Endothelial cell of umbilical vein (primary cell): ENCODE measurements around the gene PLEKHA6. TPM values are rescaled to one million over a fixed set of nuclear protein-coding genes. Genes with fewer than 3 reads are reported as not detected.

Experiments
- BruUV-seq: library from RNA; stranded (reverse); fragments of 400-500 nt; replicated peaks from 2 replicates; lab custom pipeline; 2021; lab: Mats Ljungman, UMichigan
- CTCF ChIA-PET: fragments of 300-600, 350-600 bp; sonication (Branson Sonifier 250); formaldehyde crosslinking; loops from one replicate; lab custom pipeline; 2021; ENCODE audit warnings: antibody characterized with exemption, inconsistent platforms; lab: Charles Lee
- POLR2A ChIA-PET: fragments of 300-600, 350-600 bp; sonication (Branson Sonifier 250); formaldehyde crosslinking; loops from one replicate; lab custom pipeline; 2021; ENCODE audit warnings: antibody characterized with exemption, inconsistent platforms; lab: Charles Lee
- DNase-seq: peaks from one replicate; pipeline ENCODE4 v3.0.0-alpha.2; 2011; ENCODE audit warnings: low read depth, low spot score
- FAIRE-seq: peaks from 2 replicates; lab custom pipeline; 2011; peaks lifted over from hg19 to GRCh38; lab: Jason Lieb, UNC
- H2AFZ ChIP-seq: 2 replicates; pipeline ENCODE4 v1.6.0; 2012; ENCODE audit warnings: low read depth, low read length, control low read depth, inconsistent platforms
- H3K27ac ChIP-seq: 2 replicates; pipeline ENCODE4 v1.5.1; 2011; ENCODE audit warnings: low read depth, mild to moderate bottlenecking, control low read depth, low read length, moderate library complexity; ENCODE audit not compliant: insufficient read depth
- H3K27me3 ChIP-seq, 2 experiments: 2 replicates each; pipeline versions ENCODE4 v1.6.0 to v1.6.1; 2011; ENCODE audit warnings: low read length in 2 of 2, mixed read lengths in 1 of 2; ENCODE audit not compliant: control insufficient read depth in 2 of 2, insufficient read depth in 2 of 2
- H3K36me3 ChIP-seq, 2 experiments: 2 replicates in 1 of 2; 3 replicates in 1 of 2; pipeline ENCODE4 v1.5.1; 2011; ENCODE audit warnings: low read length in 2 of 2, mild to moderate bottlenecking in 1 of 2, moderate library complexity in 1 of 2; ENCODE audit not compliant: control insufficient read depth in 2 of 2, insufficient read depth in 2 of 2; ENCODE audit errors: extremely low read depth in 1 of 2
- H3K4me1 ChIP-seq: 3 replicates; pipeline ENCODE4 v1.5.1; 2011; ENCODE audit warnings: mild to moderate bottlenecking, low read length; ENCODE audit not compliant: control insufficient read depth, insufficient read depth; ENCODE audit errors: extremely low read depth
- H3K4me2 ChIP-seq: 2 replicates; pipeline ENCODE4 v1.6.1; 2011; ENCODE audit warnings: low read length, control low read depth, mixed read lengths; ENCODE audit not compliant: insufficient read depth
- H3K4me3 ChIP-seq, 3 experiments: fragments of 200-600 bp in 1 of 3; sonication (generic), shearing (Covaris generic) in 1 of 3; replicated peaks in 1 of 3; 2 replicates each; pipeline ENCODE4 v1.5.1; 2011 to 2016; ENCODE audit warnings: control low read depth in 3 of 3, low read length in 3 of 3, mild to moderate bottlenecking in 2 of 3, inconsistent platforms in 1 of 3, low read depth in 1 of 3, moderate library complexity in 1 of 3; ENCODE audit not compliant: insufficient read depth in 1 of 3
- H3K79me2 ChIP-seq: 2 replicates; pipeline ENCODE4 v1.6.0; 2012; ENCODE audit warnings: low read length, inconsistent platforms; ENCODE audit not compliant: control insufficient read depth, insufficient read depth
- H3K9ac ChIP-seq: replicated peaks from 2 replicates; pipeline ENCODE3; 2011; ENCODE audit warnings: low read length, control low read depth; ENCODE audit not compliant: insufficient read depth; ENCODE audit errors: extremely low read depth
- H3K9me1 ChIP-seq: replicated peaks from 3 replicates; pipeline ENCODE4 v1.6.0; 2011; ENCODE audit warnings: mild to moderate bottlenecking, low read length; ENCODE audit not compliant: control insufficient read depth, insufficient read depth; ENCODE audit errors: extremely low read depth
- H3K9me3 ChIP-seq: replicated peaks from 2 replicates; pipeline ENCODE4 v1.5.1; 2012; ENCODE audit warnings: low read length, inconsistent platforms; ENCODE audit not compliant: control insufficient read depth, insufficient read depth
- H4K20me1 ChIP-seq: replicated peaks from 2 replicates; pipeline ENCODE3; 2011; ENCODE audit warnings: mild to moderate bottlenecking, low read length; ENCODE audit not compliant: control insufficient read depth, insufficient read depth; ENCODE audit errors: extremely low read depth
- EZH2 ChIP-seq: IDR thresholded peaks from 2 replicates; pipeline ENCODE4 v1.6.1; 2012; ENCODE audit warnings: borderline replicate concordance, low read depth, mild to moderate bottlenecking, moderate library complexity, low read length, inconsistent platforms; ENCODE audit not compliant: severe bottlenecking
- FOS ChIP-seq: IDR thresholded peaks from 2 replicates; pipeline ENCODE4 v1.6.1; 2011; ENCODE audit warnings: mild to moderate bottlenecking, low read length, moderate library complexity, borderline replicate concordance; ENCODE audit not compliant: insufficient read depth
- GATA2 ChIP-seq: IDR thresholded peaks from 2 replicates; pipeline ENCODE4 v1.7.0; 2011; ENCODE audit warnings: low read depth, mild to moderate bottlenecking, moderate library complexity, mixed read lengths, low read length; ENCODE audit not compliant: insufficient read length, insufficient read depth
- JUN ChIP-seq: IDR thresholded peaks from 2 replicates; pipeline ENCODE4 v1.6.1; 2011; ENCODE audit warnings: borderline replicate concordance, low read depth; ENCODE audit not compliant: insufficient read length, insufficient read depth
- MAX ChIP-seq: IDR thresholded peaks from 2 replicates; pipeline ENCODE4 v1.6.1; 2011; ENCODE audit not compliant: insufficient read depth, insufficient read length
- MYC ChIP-seq: IDR thresholded peaks from one replicate; pipeline ENCODE4 v1.6.1; 2011; ENCODE audit warnings: mild to moderate bottlenecking, low read depth, low read length
- POLR2A ChIP-seq: IDR thresholded peaks from 2 replicates; pipeline ENCODE4 v1.6.1; 2012; ENCODE audit warnings: low read depth, mild to moderate bottlenecking, control low read depth, low read length
- POLR2AphosphoS5 ChIP-seq: IDR thresholded peaks from 2 replicates; pipeline ENCODE4 v1.6.1; 2012; ENCODE audit warnings: low read depth, mild to moderate bottlenecking, control low read depth, low read length, moderate library complexity; ENCODE audit not compliant: insufficient read depth
- dilution Hi-C: fragments of 300-500 bp; cut with MboI; formaldehyde crosslinking; loops from one replicate; pipeline ENCODE4 v1.15.0; 2019; ENCODE audit warnings: low sequenced_read_pairs; ENCODE audit not compliant: extremely low pct_ligation_motif_present
- intact Hi-C: fragments of 100-400 bp; cut with micrococcal nuclease; formaldehyde crosslinking; loops from one replicate; pipeline ENCODE4 v1.10.0; 2022
- polyA plus RNA-seq, 4 experiments: library from polyadenylated mRNA; depleted of rRNA in 3 of 4; stranded (reverse) in 3 of 4; unstranded in 1 of 4; fragments of >200 nt; gene quantifications; 2 replicates each; pipeline versions ENCODE4 v1.2.1 to v1.2.3, GENCODE V29; 2011 to 2012; ENCODE audit warnings: missing spikeins in 1 of 4
- total RNA-seq: library from RNA; stranded (reverse); gene quantifications from 2 replicates; pipeline ENCODE4 v1.2.3, GENCODE V29; 2021
- TF ChIP-seq, protein P1 (sequence below), 2 donors: IDR thresholded peaks; 1 replicate in 1 of 2; 2 replicates in 1 of 2; pipeline ENCODE4 v1.5.1; 2011; ENCODE audit warnings: low read length in 2 of 2, mild to moderate bottlenecking in 2 of 2, moderate library complexity in 2 of 2, control low read depth in 1 of 2, inconsistent platforms in 1 of 2, low read depth in 1 of 2; ENCODE audit not compliant: insufficient read depth in 1 of 2; ENCODE audit errors: extremely low read depth in 1 of 2

The PLEKHA6 gene
- total and polyA plus RNA-seq, 2 donors (not counting 3 experiments of a cell fraction or from before 2014, with no cell fraction given): 2.1 to 15.0 TPM

GRCh38 chr1:204383163-204383904 is 23.6 kb upstream of the PLEKHA6 start:
- intact Hi-C loops: no loop called here

More at GRCh38 chr1:204383163-204383904, 23.6 kb upstream of the PLEKHA6 start:
- DNase-seq: no peak
- no peaks in the 10 kb centered on the region for H3K79me2 ChIP-seq
- TF ChIP-seq JUN: no peak
- TF ChIP-seq FOS: no peak
- no peak for TF ChIP-seq MAX
- TF ChIP-seq, protein P1, sequence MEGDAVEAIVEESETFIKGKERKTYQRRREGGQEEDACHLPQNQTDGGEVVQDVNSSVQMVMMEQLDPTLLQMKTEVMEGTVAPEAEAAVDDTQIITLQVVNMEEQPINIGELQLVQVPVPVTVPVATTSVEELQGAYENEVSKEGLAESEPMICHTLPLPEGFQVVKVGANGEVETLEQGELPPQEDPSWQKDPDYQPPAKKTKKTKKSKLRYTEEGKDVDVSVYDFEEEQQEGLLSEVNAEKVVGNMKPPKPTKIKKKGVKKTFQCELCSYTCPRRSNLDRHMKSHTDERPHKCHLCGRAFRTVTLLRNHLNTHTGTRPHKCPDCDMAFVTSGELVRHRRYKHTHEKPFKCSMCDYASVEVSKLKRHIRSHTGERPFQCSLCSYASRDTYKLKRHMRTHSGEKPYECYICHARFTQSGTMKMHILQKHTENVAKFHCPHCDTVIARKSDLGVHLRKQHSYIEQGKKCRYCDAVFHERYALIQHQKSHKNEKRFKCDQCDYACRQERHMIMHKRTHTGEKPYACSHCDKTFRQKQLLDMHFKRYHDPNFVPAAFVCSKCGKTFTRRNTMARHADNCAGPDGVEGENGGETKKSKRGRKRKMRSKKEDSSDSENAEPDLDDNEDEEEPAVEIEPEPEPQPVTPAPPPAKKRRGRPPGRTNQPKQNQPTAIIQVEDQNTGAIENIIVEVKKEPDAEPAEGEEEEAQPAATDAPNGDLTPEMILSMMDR (IDR thresholded peaks at IDR 0.05; ENCODE audit: extremely low read depth in 1 of 2, insufficient read depth in 1 of 2, low read depth in 1 of 2, low read length in 2 of 2): no peak
- no peak for TF ChIP-seq EZH2
- TF ChIP-seq MYC: no peak
- no peak for TF ChIP-seq POLR2A
- no peak for TF ChIP-seq POLR2AphosphoS5
- no peak for TF ChIP-seq GATA2
- no peak overlapping the region for H3K4me3 ChIP-seq
- H3K9ac ChIP-seq: no peak overlapping the region
- peaks cover 12% of the 10 kb centered on the region for H3K4me1 ChIP-seq
- ChIA-PET CTCF (interaction anchor here (11.1 kb wide), 1 partner anchor 17 kb away, joined by 164 read pairs; no protein-coding TSS in a partner anchor), POLR2A (no interaction called here)
- H3K4me2 ChIP-seq: no peak overlapping the region
- H3K27me3 ChIP-seq: no peaks in the 10 kb centered on the region
- FAIRE-seq: no peak
- no TSS peak for BruUV-seq
- H3K36me3 ChIP-seq: no peaks in the 10 kb centered on the region
- no peaks in the 10 kb centered on the region for H4K20me1 ChIP-seq
- H3K27ac ChIP-seq: no peak overlapping the region
- H2AFZ ChIP-seq: no peak overlapping the region
- H3K9me3 ChIP-seq: no peaks in the 10 kb centered on the region
- H3K9me1 ChIP-seq: no peaks in the 10 kb centered on the region
- dilution Hi-C loops: no loop called here
